Uterus (tissue), 2 donors: ENCODE results near the gene SCYL1.

Experiments
- POLR2A ChIP-seq, 2 donors: fragments of 450-650 bp; IDR thresholded peaks; one replicate each; pipeline ENCODE4 v1.6.1; 2016; ENCODE audit warnings: antibody characterized with exemption in 2 of 2, mild to moderate bottlenecking in 1 of 2, moderate library complexity in 1 of 2
- TF ChIP-seq, protein P1 (sequence below), 4 experiments: fragments of 200-600 bp in 2 of 4; fragments of 450-650 bp in 2 of 4; sonication (generic) in 2 of 4; IDR thresholded peaks; one replicate each; pipeline ENCODE4 v1.5.1; 2016 to 2019; ENCODE audit warnings: antibody characterized with exemption in 4 of 4, mild to moderate bottlenecking in 2 of 4, moderate library complexity in 1 of 4

DNA sequence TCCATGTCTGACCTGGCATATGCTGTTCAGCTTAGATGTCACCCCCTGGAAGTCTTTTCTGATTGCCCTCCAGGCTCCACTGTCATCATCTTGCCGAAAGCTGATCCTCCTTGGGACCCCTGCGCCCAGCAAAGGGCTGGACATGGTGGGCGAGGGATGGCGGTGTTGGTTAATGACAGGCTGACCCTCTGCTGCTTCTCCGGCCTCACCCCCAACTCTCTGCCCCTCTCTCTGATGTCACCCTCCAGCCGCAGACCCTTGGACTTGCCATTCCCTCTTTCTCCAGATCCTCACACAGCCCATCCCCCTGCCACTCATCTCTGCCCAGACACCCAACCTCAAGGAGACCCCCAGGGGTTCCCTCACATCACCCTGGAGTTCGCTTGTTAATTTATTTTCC, 53.3 kb downstream of the SCYL1 start:
- TF ChIP-seq, protein P1, sequence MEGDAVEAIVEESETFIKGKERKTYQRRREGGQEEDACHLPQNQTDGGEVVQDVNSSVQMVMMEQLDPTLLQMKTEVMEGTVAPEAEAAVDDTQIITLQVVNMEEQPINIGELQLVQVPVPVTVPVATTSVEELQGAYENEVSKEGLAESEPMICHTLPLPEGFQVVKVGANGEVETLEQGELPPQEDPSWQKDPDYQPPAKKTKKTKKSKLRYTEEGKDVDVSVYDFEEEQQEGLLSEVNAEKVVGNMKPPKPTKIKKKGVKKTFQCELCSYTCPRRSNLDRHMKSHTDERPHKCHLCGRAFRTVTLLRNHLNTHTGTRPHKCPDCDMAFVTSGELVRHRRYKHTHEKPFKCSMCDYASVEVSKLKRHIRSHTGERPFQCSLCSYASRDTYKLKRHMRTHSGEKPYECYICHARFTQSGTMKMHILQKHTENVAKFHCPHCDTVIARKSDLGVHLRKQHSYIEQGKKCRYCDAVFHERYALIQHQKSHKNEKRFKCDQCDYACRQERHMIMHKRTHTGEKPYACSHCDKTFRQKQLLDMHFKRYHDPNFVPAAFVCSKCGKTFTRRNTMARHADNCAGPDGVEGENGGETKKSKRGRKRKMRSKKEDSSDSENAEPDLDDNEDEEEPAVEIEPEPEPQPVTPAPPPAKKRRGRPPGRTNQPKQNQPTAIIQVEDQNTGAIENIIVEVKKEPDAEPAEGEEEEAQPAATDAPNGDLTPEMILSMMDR (IDR thresholded peaks at IDR 0.05), result no peak
- no peak for TF ChIP-seq POLR2A (IDR thresholded peaks at IDR 0.05)
